Stimulated activated CD8-positive, alpha-beta memory T cell treated with anti-CD3 and anti-CD28 coated beads, Interleukin-12 subunit alpha, Interleukin-12 subunit beta, amount 100 ng/mL, for 24 hours (primary cell): Measurements from ENCODE around the gene NR2F2.

Source experiments
- DNase-seq: peaks from one replicate; pipeline ENCODE4 v3.0.0-alpha.2; 2020; ENCODE audit errors: extremely low read depth

NR2F2 gene

GRCh38 chr15:96320107-96320506, 10.4 kb upstream of the NR2F2 start:
- DNase-seq: no peak

DNA sequence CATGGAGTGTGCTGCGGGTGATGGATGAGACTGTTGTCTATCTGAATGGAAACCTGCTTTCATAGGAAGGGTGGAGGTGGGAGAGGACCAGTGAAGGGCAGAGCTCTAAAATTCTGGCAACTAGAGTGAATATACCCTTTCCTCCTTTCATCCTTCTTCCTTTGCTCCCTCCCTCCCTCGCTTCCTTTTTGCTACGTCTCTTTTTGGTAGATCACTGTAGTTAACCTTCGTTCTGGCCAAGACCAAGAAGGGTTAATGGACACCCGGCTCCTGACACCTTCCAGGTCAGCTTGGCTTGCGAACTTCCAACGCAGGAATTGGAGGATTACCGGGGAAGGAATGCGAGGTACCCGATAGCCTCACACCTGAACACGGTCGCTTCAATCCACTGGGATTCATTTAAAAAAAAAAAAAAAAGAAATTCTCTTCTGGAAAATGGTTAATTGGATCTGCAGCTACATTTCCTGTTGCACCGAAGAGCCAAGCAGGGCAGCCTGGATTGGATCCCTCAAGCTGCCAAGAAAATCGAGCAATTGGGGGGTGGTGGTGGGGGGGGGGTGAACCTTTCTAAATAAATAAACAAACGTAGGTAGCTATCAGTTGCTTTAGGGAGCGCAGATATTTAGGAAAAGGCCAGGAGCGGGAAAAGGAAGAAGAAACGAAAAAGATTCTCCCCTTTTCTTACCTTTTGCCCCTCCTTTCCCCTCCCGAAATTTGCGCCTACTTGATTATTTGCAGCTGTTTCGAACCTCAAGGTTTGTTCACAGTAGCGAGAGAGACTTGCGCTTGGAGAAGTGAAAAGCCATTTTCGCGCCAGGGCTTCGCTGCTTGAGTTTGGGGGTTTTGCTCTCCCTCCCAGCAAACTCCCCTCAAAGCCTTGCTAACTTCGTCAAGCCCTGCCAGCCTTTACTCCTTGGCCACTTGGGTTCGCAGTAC, 9.5 kb upstream of the NR2F2 start:
- no peak for DNase-seq

GRCh38 chr15:96321639-96322535, 8.6 kb upstream of the NR2F2 start:
- DNase-seq: no peak

GRCh38 chr15:96322536-96323318, 7.8 kb upstream of the NR2F2 start:
- no peak for DNase-seq

GRCh38 chr15:96323319-96324145, 7.0 kb upstream of the NR2F2 start:
- DNase-seq: no peak

DNA sequence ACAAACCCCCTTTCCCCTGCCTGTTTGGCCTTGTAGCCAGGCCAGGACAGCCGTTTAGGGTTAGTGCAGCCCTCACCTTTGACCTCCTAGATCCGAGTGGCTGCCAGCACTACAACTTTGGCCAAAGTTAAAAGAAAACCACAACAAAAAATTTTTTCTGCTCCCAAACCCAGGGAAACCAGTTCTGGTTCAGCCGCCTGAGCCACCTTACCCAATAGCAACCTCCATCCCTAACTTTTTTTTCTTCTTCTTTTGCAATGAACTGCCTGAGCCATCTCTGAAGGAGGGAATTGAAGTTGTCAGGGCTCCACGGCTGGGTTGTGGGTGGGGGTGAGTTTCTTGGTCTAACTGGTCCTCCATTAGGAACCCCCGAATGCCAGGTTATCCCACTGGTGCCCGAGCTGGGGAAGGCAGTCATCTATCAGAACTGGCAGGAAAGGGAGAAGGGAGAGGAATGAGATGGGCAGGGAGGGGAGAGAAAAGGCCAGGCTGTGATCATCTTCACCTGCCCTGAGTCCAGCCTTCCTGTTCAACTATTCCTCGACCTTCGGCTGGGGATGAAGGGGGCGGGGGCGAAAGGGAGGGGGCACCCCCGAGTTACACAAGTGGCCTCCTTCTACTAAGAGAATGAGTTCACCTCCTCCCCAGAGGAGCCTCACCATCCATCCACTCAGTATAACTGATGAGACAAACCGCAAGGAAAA, 6.2 kb upstream of the NR2F2 start:
- DNase-seq: no peak

DNA sequence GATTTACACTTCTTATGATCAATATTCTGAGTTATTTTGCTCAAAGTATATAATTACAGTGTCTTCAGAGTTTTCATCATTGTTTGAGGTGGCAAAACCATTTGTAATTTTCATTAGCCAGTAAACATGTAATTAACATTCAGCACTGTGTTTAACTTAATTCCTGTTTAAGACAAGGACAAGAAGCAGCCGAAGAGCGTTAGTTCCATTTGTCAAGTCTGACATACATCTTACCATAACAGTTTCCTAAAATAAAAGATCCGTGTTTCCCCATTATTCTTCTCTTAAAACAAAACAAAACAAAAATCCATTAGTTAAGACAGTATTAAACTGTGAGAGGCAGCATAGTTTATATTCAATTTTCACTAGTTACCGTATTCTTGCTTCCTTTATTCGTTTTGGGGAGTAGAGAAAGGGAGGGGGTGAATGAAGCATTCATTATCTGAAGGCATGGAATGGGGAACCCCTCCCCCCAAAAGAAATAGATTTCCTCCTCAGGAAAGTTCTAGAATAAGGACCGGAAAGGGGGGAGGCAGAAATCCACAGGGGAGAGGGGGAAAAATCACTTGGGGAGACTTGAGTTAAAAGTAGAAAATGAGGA, 5.5 kb upstream of the NR2F2 start:
- no peak for DNase-seq

DNA sequence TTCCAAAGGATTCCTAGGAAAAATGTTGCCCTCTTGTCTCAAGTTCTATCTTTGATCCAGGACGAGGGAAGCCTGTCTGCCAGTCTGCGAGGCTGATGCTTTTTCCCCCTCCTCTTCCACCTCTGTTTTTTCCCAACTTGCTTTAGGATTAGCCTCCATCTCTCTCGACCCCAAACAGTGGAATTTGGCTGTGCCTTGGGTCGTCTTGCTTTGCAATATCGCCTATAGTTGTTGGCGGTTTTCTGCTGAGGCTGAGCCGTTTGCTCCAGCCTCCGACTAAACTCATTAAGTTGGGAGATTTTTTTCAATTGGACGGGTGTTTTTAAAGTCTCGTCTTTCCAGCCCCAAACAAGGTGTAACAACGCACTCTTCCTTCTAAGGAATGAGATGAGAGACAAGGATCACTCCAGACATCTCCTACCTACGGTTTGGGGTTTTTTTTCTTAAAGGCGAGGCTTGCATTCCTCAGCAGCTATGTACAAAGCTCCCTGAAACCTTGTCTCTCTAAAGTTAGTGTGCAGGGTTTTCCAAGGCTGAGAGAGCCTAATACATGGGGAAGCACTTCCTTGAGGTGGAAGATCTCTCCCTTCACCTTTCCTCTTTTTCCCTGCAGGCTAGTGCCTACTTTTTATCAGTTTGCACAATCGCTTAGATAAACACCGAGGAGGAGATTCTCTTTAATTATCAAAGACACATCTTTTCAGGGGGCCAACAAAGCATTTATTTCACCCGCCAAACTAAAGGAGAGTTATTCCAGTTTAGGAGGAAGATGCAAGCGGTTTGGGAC, 4.8 kb upstream of the NR2F2 start:
- no peak for DNase-seq

- no peak for DNase-seq
These were observed 4.0 kb upstream of the NR2F2 start for GRCh38 chr15:96326328-96327154.

DNA sequence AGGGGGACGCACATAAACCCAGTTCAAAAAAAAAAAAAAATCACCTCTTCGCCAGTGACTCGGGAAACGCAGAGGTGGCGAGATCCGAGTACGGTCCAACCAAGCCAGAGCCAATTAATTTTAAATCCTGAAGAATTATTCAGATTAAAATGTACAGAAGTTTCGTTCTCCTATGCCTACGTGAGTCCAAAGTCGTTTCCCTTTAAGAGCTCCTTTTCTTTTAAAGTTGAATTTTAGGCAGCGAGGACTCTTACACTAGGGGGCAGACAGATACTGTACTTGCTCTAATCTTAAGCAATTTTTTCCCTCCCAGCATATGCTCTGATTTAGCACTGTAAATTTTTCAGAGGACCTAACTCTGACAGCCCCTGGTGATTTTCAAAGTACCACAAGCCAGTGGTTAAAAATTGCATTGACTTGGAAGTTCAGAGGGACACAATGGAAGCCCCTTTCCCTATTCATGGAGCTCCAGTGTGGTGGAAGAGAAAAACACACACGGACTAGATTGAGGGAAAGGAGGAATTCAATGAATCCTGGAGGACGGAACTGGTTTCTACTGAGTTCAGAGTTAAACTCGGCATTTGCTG, 3.3 kb upstream of the NR2F2 start:
- no peak for DNase-seq

- DNase-seq: no peak
These were observed 2.2 kb upstream of the NR2F2 start for GRCh38 chr15:96328181-96328876.

DNA sequence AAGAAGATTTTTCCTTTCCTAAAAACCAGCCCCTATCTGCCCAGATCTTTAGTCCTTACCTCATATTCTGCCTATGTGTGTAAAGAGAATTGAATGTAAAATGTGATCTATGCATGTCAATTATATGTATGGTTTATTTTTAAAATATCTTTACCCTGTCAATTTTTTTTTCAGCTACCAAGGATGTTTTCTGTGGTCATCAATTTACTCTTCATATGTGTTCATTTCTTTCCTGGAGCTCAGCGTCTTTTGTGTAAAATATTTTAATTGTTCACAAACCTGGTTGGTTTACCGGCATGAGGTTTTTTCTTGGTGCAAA, 1.7 kb upstream of the NR2F2 start:
- no peak for DNase-seq

DNA sequence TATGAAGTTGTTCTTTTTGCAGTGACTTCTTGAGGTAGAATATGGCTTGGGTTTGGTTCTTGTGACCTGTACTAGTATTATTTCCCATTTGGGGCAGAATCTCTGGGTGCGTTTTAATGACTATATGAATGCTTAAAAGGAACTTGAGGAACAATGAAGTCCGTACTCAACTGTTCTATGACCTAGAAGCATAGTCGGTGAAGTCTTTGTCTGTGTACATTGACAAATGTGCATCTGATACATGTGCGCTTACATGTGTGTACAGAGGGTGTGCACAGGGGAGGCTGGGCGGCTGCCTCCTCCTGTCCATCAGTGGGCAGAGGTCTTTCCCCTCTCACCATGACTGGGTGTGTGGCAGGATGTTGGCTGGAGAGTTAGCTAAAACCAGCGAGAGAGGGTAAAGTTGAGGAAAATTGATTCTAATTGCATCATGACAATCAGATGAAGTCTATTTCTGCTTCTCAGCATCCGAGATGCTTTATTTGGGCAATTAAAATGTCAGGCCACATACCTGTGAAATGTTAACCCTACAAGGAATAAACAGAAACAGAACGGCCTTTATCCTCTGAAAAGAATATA, 1.0 kb upstream of the NR2F2 start:
- DNase-seq: no peak

GRCh38 chr15:96330064-96330449, 443 bp upstream of the NR2F2 start:
- no peak for DNase-seq

DNA sequence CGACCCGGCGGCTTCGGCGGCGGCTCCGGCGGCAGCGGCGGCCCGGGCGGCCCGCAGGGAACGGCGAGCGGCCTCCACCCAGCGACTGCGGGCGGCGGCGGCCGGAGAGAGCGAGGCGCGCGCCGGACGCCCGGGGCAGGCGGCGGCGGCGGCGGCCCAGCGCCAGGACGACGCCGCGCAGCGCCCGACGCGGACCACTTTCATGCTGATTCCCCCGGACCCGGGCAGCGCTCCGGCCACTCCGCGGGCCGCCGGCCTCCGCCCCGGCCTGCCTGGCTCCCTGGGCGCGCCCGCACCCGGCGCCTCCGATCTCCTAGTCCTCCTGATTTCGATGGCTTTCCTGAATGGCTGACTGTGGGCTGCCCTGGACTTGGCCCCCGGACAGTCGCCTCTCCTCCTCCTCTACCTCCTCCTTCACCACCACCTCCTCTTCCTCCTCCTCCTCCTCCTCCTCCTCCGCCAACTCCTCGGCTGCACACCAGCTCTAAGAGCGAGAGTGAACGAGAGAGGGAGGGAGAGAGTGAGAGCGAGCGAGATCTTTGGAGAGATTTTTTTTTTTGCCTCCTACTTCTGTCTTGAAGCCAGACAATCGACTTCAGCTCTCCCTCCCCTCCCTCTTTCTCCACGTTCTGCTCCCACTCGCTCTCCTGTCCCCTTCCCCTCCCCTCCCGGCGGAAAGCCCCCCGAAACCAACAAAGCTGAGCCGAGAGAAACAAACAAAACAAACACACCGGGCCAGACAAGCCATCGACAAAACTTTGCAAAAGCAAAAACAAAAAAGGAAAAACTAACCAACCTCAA, 844 bp downstream of the NR2F2 start:
- DNase-seq: no peak

GRCh38 chr15:96331945-96332636, 1.6 kb downstream of the NR2F2 start:
- no peak for DNase-seq
